Prostate gland (tissue), 2 donors: Measurements from ENCODE around the gene OR56A4. TPM values are rescaled to one million over a fixed set of nuclear protein-coding genes. Genes with fewer than 3 reads are reported as not detected.

Experiments
- DNase-seq: peaks from one replicate; pipeline ENCODE4 v3.0.0-alpha.2; 2019; ENCODE audit warnings: low spot score
- H3K27ac ChIP-seq, 2 donors: fragments of 200-600 bp; sonication (generic); 2 replicates each; pipeline ENCODE4 v1.5.1; 2017 to 2019
- H3K27me3 ChIP-seq: fragments of 200-600 bp; sonication (generic); replicated peaks from 2 replicates; pipeline ENCODE4 v1.5.1; 2019; ENCODE audit not compliant: insufficient read depth
- H3K36me3 ChIP-seq, 2 donors: fragments of 200-600 bp; sonication (generic); 1 replicate in 1 of 2; 2 replicates in 1 of 2; pipeline versions ENCODE4 v1.5.1 to v1.8.1; 2017 to 2019
- H3K4me1 ChIP-seq: fragments of 200-600 bp; sonication (generic); replicated peaks from 2 replicates; pipeline ENCODE4 v1.5.1; 2019
- H3K4me3 ChIP-seq, 2 donors: fragments of 200-600 bp; sonication (generic); 2 replicates each; pipeline ENCODE4 v1.5.1; 2017 to 2019
- H3K9me3 ChIP-seq: fragments of 200-600 bp; sonication (generic); 2 replicates; pipeline ENCODE4 v1.5.1; 2017
- CTCF ChIP-seq, 4 experiments: fragments of 200-600 bp in 2 of 4; fragments of 450-650 bp in 2 of 4; sonication (generic) in 2 of 4; IDR thresholded peaks; 1 replicate in 3 of 4; 2 replicates in 1 of 4; pipeline ENCODE4 v1.5.1; 2016 to 2019; ENCODE audit warnings: antibody characterized with exemption in 4 of 4, mild to moderate bottlenecking in 2 of 4, moderate library complexity in 2 of 4
- POLR2A ChIP-seq: fragments of 450-650 bp; IDR thresholded peaks from one replicate; pipeline ENCODE4 v1.6.1; 2016; ENCODE audit warnings: antibody characterized with exemption, mild to moderate bottlenecking
- POLR2AphosphoS5 ChIP-seq: sonication (generic); formaldehyde crosslinking; IDR thresholded peaks from one replicate; pipeline ENCODE4 v1.6.1; 2017; ENCODE audit warnings: antibody characterized with exemption
- WGBS: methylation state at CpG from one replicate; pipeline ENCODE4 v1.1.5; 2018; 5-methylcytosine and 5-hydroxymethylcytosine counted together
- intact Hi-C: fragments of 100-400 bp; cut with DNase I; formaldehyde crosslinking; loops from one replicate; pipeline ENCODE4 v1.14.2; 2022
- total RNA-seq, 2 donors: library from RNA; depleted of rRNA; stranded (reverse); fragments of >200 nt; gene quantifications; one replicate each; pipeline ENCODE4 v1.1.0, GENCODE V29; 2016

Gene OR56A4
- total RNA-seq, 2 donors from 2014 or later: not detected

- H3K9me3 ChIP-seq: no peaks in the 10 kb centered on the region
- H3K27ac ChIP-seq: no peak overlapping the region
- no peak for DNase-seq
- intact Hi-C loops: no loop called here
- 59% methylated on average over 4 of the region's 4 CpGs for WGBS
- no peaks in the 10 kb centered on the region for H3K4me1 ChIP-seq
- H3K27me3 ChIP-seq: no peaks in the 10 kb centered on the region
- no peaks in the 10 kb centered on the region for H3K36me3 ChIP-seq
- H3K4me3 ChIP-seq: no peak overlapping the region
- no peak for TF ChIP-seq CTCF (IDR thresholded peaks at IDR 0.05)
- TF ChIP-seq POLR2A: no peak
- TF ChIP-seq POLR2AphosphoS5: no peak
Measured at GRCh38 chr11:5989203-5989602, 17.5 kb downstream of the OR56A4 start.

GRCh38 chr11:5986885-5987284 is 19.9 kb downstream of the OR56A4 start, which contains the start of gene OR52L1:
Gene OR52L1 (minus strand): TSS chr11:5986985. CDS start chr11:5986930, 55 bp downstream.
- WGBS: 75% methylated on average over 1 of the region's 1 CpG
- no peak for DNase-seq
- no peaks in the 10 kb centered on the region for H3K9me3 ChIP-seq
- TF ChIP-seq CTCF (IDR thresholded peaks at IDR 0.05): no peak
- no peak for TF ChIP-seq POLR2A
- TF ChIP-seq POLR2AphosphoS5: no peak
- H3K27me3 ChIP-seq: no peaks in the 10 kb centered on the region
- H3K4me3 ChIP-seq: no peak within 1 kb of the TSS
- intact Hi-C loops: no loop called here
- no peak within 1 kb of the TSS for H3K27ac ChIP-seq
- no peaks in the 10 kb centered on the region for H3K36me3 ChIP-seq
- H3K4me1 ChIP-seq: no peaks in the 10 kb centered on the region

GRCh38 chr11:5983443-5983842 is 23.3 kb downstream of the OR56A4 start:
- TF ChIP-seq POLR2A (no peak), POLR2AphosphoS5 (no peak), CTCF (IDR thresholded peaks at IDR 0.05) (no peak)
- Histone ChIP-seq H3K36me3 (no peaks in the 10 kb centered on the region), H3K27ac (no peak overlapping the region), H3K9me3 (no peaks in the 10 kb centered on the region), H3K4me3 (no peak overlapping the region), H3K27me3 (no peaks in the 10 kb centered on the region), H3K4me1 (no peaks in the 10 kb centered on the region)
- no peak for DNase-seq
- intact Hi-C loops: no loop called here
- 55% methylated on average over 1 of the region's 1 CpG for WGBS

- Histone ChIP-seq H3K27ac (no peak overlapping the region), H3K36me3 (no peaks in the 10 kb centered on the region), H3K4me3 (no peak overlapping the region), H3K9me3 (no peaks in the 10 kb centered on the region), H3K27me3 (no peaks in the 10 kb centered on the region), H3K4me1 (no peaks in the 10 kb centered on the region)
- intact Hi-C loops: no loop called here
- 66% methylated on average over 1 of the region's 1 CpG for WGBS
- TF ChIP-seq CTCF (IDR thresholded peaks at IDR 0.05) (no peak), POLR2AphosphoS5 (no peak), POLR2A (no peak)
- DNase-seq: no peak
Measured at GRCh38 chr11:5973530-5973929, 33.2 kb downstream of the OR56A4 start.

- intact Hi-C loops: no loop called here
- Histone ChIP-seq H3K4me1 (no peaks in the 10 kb centered on the region), H3K4me3 (no peak within 1 kb of the TSS), H3K9me3 (no peaks in the 10 kb centered on the region), H3K27me3 (no peaks in the 10 kb centered on the region), H3K36me3 (no peaks in the 10 kb centered on the region), H3K27ac (no peak within 1 kb of the TSS)
- no peak for DNase-seq
- TF ChIP-seq CTCF (IDR thresholded peaks at IDR 0.05) (no peak), POLR2A (no peak), POLR2AphosphoS5 (no peak)
Measured at GRCh38 chr11:5968394-5968793, 38.4 kb downstream of the OR56A4 start, which contains the start of gene OR56A5. Gene OR56A5 (minus strand): TSS chr11:5968494. CDS start chr11:5968494, 0 bp downstream.
